GM12878 (cell line): Measurements from ENCODE around the gene TESK2. TPM values are rescaled to one million over a fixed set of nuclear protein-coding genes. Genes with fewer than 3 reads are reported as not detected.

Source experiments
- BHLHE40 ChIP-seq, 2 experiments: fragments of 450-650 bp in 1 of 2; IDR thresholded peaks; 2 replicates each; pipeline ENCODE4 v1.6.1; 2011 to 2017; ENCODE audit warnings: low read depth in 2 of 2, borderline replicate concordance in 1 of 2, improper control_type of control experiment in 1 of 2, low read length in 1 of 2, mild to moderate bottlenecking in 1 of 2
- CBFB ChIP-seq: IDR thresholded peaks from 2 replicates; pipeline ENCODE4 v1.6.1; 2016; ENCODE audit warnings: antibody characterized with exemption, low read depth
- CBX5 ChIP-seq: sonication (generic); IDR thresholded peaks from 2 replicates; pipeline ENCODE4 v1.6.1; 2016; ENCODE audit warnings: low read depth, moderate library complexity, mild to moderate bottlenecking, inconsistent platforms
- CHD4 ChIP-seq: fragments of 200-600 bp; sonication (generic); IDR thresholded peaks from 2 replicates; pipeline ENCODE4 v1.6.1; 2016; ENCODE audit warnings: mild to moderate bottlenecking
- CREB1 ChIP-seq: IDR thresholded peaks from 2 replicates; pipeline ENCODE4 v1.6.1; 2012; ENCODE audit warnings: low read depth, mild to moderate bottlenecking, inconsistent platforms
- EED ChIP-seq: sonication (generic); IDR thresholded peaks from 2 replicates; pipeline ENCODE4 v1.6.1; 2016; ENCODE audit warnings: antibody characterized with exemption, low read depth
- GABPA ChIP-seq: IDR thresholded peaks from 2 replicates; pipeline ENCODE4 v1.6.1; 2014; ENCODE audit warnings: antibody characterized with exemption, low read depth, mild to moderate bottlenecking, inconsistent platforms
- IKZF1 ChIP-seq: fragments of 450-650 bp; conservative IDR thresholded peaks from 2 replicates; pipeline ENCODE4 v1.6.1; 2017; ENCODE audit warnings: antibody characterized with exemption, mild to moderate bottlenecking
- LARP7 ChIP-seq: fragments of 450-650 bp; IDR thresholded peaks from 2 replicates; pipeline ENCODE4 v1.6.1; 2017; ENCODE audit warnings: mild to moderate bottlenecking
- NKRF ChIP-seq: fragments of 450-650 bp; conservative IDR thresholded peaks from 2 replicates; pipeline ENCODE4 v1.6.1; 2017; ENCODE audit warnings: mild to moderate bottlenecking, moderate library complexity
- NR2F1 ChIP-seq: fragments of 450-650 bp; conservative IDR thresholded peaks from 2 replicates; pipeline ENCODE4 v1.6.1; 2017; ENCODE audit warnings: mild to moderate bottlenecking
- NRF1 ChIP-seq: conservative IDR thresholded peaks from 2 replicates; pipeline ENCODE4 v1.6.1; 2011; ENCODE audit warnings: mild to moderate bottlenecking, low read depth, low read length, improper control_type of control experiment
- POLR2A ChIP-seq: IDR thresholded peaks from 2 replicates; pipeline ENCODE4 v1.6.1; 2011; ENCODE audit warnings: low read depth, mild to moderate bottlenecking, low read length
- POLR2AphosphoS2 ChIP-seq: IDR thresholded peaks from 2 replicates; pipeline ENCODE4 v1.6.1; 2011; ENCODE audit warnings: low read depth, mild to moderate bottlenecking, low read length, improper control_type of control experiment, moderate library complexity
- POU2F2 ChIP-seq: IDR thresholded peaks from 3 replicates; pipeline ENCODE4 v1.6.1; 2011; ENCODE audit warnings: low read depth, mild to moderate bottlenecking, low read length, borderline replicate concordance
- RB1 ChIP-seq: fragments of 450-650 bp; formaldehyde crosslinking; IDR thresholded peaks from 2 replicates; pipeline ENCODE4 v1.6.1; 2017; ENCODE audit warnings: mild to moderate bottlenecking, borderline replicate concordance
- SIX5 ChIP-seq: IDR thresholded peaks from 2 replicates; pipeline ENCODE4 v1.6.1; 2011; ENCODE audit warnings: mild to moderate bottlenecking, low read depth, low read length, moderate library complexity; ENCODE audit not compliant: severe bottlenecking
- SMAD1 ChIP-seq: fragments of 450-650 bp; IDR thresholded peaks from 2 replicates; pipeline ENCODE4 v1.6.1; 2018; ENCODE audit warnings: mild to moderate bottlenecking, low read depth; ENCODE audit not compliant: partially characterized antibody
- SMAD5 ChIP-seq: IDR thresholded peaks from 2 replicates; pipeline ENCODE4 v1.6.1; 2016; ENCODE audit warnings: antibody characterized with exemption, low read depth
- SREBF2 ChIP-seq: IDR thresholded peaks from 2 replicates; pipeline ENCODE4 v1.6.1; 2012; ENCODE audit warnings: mild to moderate bottlenecking, low read length
- STAT1 ChIP-seq: fragments of 450-650 bp; conservative IDR thresholded peaks from 2 replicates; pipeline ENCODE4 v1.6.1; 2014; ENCODE audit warnings: antibody characterized with exemption, mild to moderate bottlenecking
- USF1 ChIP-seq: IDR thresholded peaks from 2 replicates; pipeline ENCODE4 v1.6.1; 2011; ENCODE audit warnings: borderline replicate concordance, low read depth, mild to moderate bottlenecking, moderate library complexity, mixed read lengths, low read length; ENCODE audit not compliant: insufficient read depth; ENCODE audit errors: extremely low read length
- ZNF207 ChIP-seq: fragments of 450-650 bp; IDR thresholded peaks from 2 replicates; pipeline ENCODE4 v1.6.1; 2014; ENCODE audit warnings: antibody characterized with exemption, mild to moderate bottlenecking, borderline replicate concordance
- polyA plus RNA-seq, 11 experiments: library from polyadenylated mRNA; depleted of rRNA in 4 of 11; unstranded in 6 of 11; stranded (reverse) in 5 of 11; fragments of >200 nt; fragmentation: Nextera tagmentation in 4 of 11; fragmentation: Illumina TruSeq in 1 of 11; extraction: Ambion mirVana in 4 of 11; extraction: Trizol in 1 of 11; gene quantifications; 1 replicate in 1 of 11; 2 replicates in 10 of 11; pipeline versions ENCODE4 v1.2.1 to v1.2.3, GENCODE V29; 2011 to 2016; ENCODE audit warnings: inconsistent platforms in 2 of 11, missing spikeins in 2 of 11, low read depth in 1 of 11
- total RNA-seq, 4 experiments: library from RNA; depleted of rRNA in 3 of 4; stranded (reverse); fragments of >200 nt in 3 of 4; fragmentation: Illumina TruSeq in 1 of 4; extraction: Trizol in 1 of 4; gene quantifications; 2 replicates each; pipeline versions ENCODE4 v1.2.1 to v1.2.3, GENCODE V29; 2013 to 2021
- TF ChIP-seq, protein P1 (sequence below): IDR thresholded peaks from 2 replicates; pipeline ENCODE4 v1.6.1; 2012; ENCODE audit warnings: low read depth, low read length, improper control_type of control experiment
- TF ChIP-seq, protein P2 (sequence below): fragments of 450-650 bp; IDR thresholded peaks from 2 replicates; pipeline ENCODE4 v1.6.1; 2017; ENCODE audit warnings: borderline replicate concordance

TESK2 gene
- total and polyA plus RNA-seq, 10 of the 15 experiments (the other 5 are each of a cell fraction or from before 2014, with no cell fraction given) = 2.2 to 10.0 (median 5.7) TPM

GRCh38 chr1:45339789-45340558 is 151.0 kb downstream of the TESK2 start, which contains the start of the genes MUTYH and TOE1 (continued):
- no peak; the same call in 1 of the 2 replicates for TF ChIP-seq STAT1
- no peak for TF ChIP-seq SREBF2
- TF ChIP-seq, protein P1, sequence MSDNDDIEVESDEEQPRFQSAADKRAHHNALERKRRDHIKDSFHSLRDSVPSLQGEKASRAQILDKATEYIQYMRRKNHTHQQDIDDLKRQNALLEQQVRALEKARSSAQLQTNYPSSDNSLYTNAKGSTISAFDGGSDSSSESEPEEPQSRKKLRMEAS = peak; percentile 20
- no peak for TF ChIP-seq USF1
- TF ChIP-seq POU2F2 = peak; percentile 52; the same call in 2 of the 3 replicates
- peak; percentile 48; the same call in 1 of the 2 replicates for TF ChIP-seq ZNF207
- TF ChIP-seq SMAD5 = peak; percentile 90
- TF ChIP-seq CREB1 = peak; percentile 74
- TF ChIP-seq CBX5 = no peak
- peak; percentile 64; the same call in 1 of the 2 replicates for TF ChIP-seq CBFB
- peak; percentile 91 for TF ChIP-seq SIX5
- peak; percentile 97 for TF ChIP-seq POLR2A
- peak in 1 of 2 experiments; percentile 46; a peak in 2 of 4 replicates for TF ChIP-seq BHLHE40 (IDR thresholded peaks at IDR 0.05; ENCODE audit: borderline replicate concordance in 1 of 2, low read depth in 2 of 2, low read length in 1 of 2)
- TF ChIP-seq NR2F1 = peak; percentile 66
- TF ChIP-seq GABPA = peak; percentile 75
- TF ChIP-seq POLR2AphosphoS2 = peak; percentile 51; the same call in 1 of the 2 replicates
- peak; percentile 72 for TF ChIP-seq SMAD1
- peak; percentile 80 for TF ChIP-seq NKRF
- TF ChIP-seq, protein P2, sequence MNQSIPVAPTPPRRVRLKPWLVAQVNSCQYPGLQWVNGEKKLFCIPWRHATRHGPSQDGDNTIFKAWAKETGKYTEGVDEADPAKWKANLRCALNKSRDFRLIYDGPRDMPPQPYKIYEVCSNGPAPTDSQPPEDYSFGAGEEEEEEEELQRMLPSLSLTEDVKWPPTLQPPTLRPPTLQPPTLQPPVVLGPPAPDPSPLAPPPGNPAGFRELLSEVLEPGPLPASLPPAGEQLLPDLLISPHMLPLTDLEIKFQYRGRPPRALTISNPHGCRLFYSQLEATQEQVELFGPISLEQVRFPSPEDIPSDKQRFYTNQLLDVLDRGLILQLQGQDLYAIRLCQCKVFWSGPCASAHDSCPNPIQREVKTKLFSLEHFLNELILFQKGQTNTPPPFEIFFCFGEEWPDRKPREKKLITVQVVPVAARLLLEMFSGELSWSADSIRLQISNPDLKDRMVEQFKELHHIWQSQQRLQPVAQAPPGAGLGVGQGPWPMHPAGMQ = no peak
- no peak for TF ChIP-seq CHD4
- TF ChIP-seq RB1 = peak; percentile 91; the same call in 1 of the 2 replicates
- peak; percentile 97 for TF ChIP-seq IKZF1
- TF ChIP-seq LARP7 = peak; percentile 86
- 0 out of 2 replicates have a peak, but pooled peaks have one; percentile 11 for TF ChIP-seq EED
- TF ChIP-seq NRF1 = 0 out of 2 replicates have a peak, but pooled peaks have one; percentile 10
- TF ChIP-seq, all 136 proteins: peak for 62
